ENCODE data around the gene CLCA2. TPM values are rescaled to one million over a fixed set of nuclear protein-coding genes. Genes with fewer than 3 reads are reported as not detected.

Gene CLCA2
- total RNA-seq, 1 experiment from 2014 or later: 0.07 TPM

- Mint-ChIP-seq H3K36me3 (ENCODE audit: insufficient read depth, unreplicated experiment) (no peaks in the 10 kb centered on the region), H3K9me3 (ENCODE audit: unreplicated experiment) (no peaks in the 10 kb centered on the region), H3K27me3 (ENCODE audit: insufficient read depth, unreplicated experiment) (peaks cover 3% of the 10 kb centered on the region), H3K4me1 (ENCODE audit: low read depth, unreplicated experiment) (no peaks in the 10 kb centered on the region), H3K4me3 (ENCODE audit: unreplicated experiment) (no peak within 1 kb of the TSS), H3K27ac (ENCODE audit: unreplicated experiment) (no peak within 1 kb of the TSS)
- intact Hi-C loops (cut with micrococcal nuclease; ENCODE audit: unreplicated experiment): no loop called here
- Histone ChIP-seq H3K4me3 (ENCODE audit: low read depth, low read length) (no peak within 1 kb of the TSS), H3K36me3 (ENCODE audit: control insufficient read depth, insufficient read depth, low read length) (no peaks in the 10 kb centered on the region), H3K9me3 (no peaks in the 10 kb centered on the region), H3K4me1 (no peaks in the 10 kb centered on the region), H3K27me3 (replicated peaks; ENCODE audit: control insufficient read depth, insufficient read depth, low read length) (no peaks in the 10 kb centered on the region)
- TF ChIP-seq CTCF (IDR thresholded peaks at IDR 0.05; ENCODE audit: insufficient read depth in 1 of 2, low read depth in 1 of 2, low read length in 1 of 2, severe bottlenecking in 1 of 2, unreplicated experiment in 1 of 2): no peak
- ChIA-PET CTCF (no interaction called here), POLR2A (no interaction called here)
- no TSS peak for BruUV-seq (replicated peaks)
- no peak for DNase-seq
Observed at GRCh38 chr1:86468501-86468977, 44.6 kb downstream of the CLCA2 start, which contains the start of gene CLCA1. Gene CLCA1 (plus strand): TSS chr1:86468927. CDS start chr1:86468972, 45 bp downstream.

DNA sequence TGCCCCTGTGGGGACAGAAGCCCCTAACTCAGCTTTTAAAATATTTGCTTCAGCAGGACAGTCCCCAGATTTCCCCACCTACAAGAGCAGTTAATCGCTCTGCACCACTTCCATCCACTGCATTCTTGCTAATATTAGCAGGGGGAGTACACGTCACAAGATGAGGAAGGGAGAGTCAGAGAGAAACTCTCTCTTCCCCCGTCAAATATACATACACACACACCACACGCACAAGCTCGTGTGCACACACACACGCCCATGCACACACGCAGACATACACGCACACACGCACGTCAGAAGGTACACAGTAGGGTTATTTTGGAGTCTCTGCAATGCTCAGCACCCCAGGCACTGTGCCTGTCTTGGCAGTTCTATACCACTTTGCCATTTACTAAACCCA, 46.9 kb downstream of the CLCA2 start:
- ChIA-PET CTCF (no interaction called here), POLR2A (no interaction called here)
- no peak for TF ChIP-seq CTCF (IDR thresholded peaks at IDR 0.05; ENCODE audit: insufficient read depth in 1 of 2, low read depth in 1 of 2, low read length in 1 of 2, severe bottlenecking in 1 of 2, unreplicated experiment in 1 of 2)
- Histone ChIP-seq H3K4me3 (ENCODE audit: low read depth, low read length) (no peak overlapping the region), H3K36me3 (ENCODE audit: control insufficient read depth, insufficient read depth, low read length) (no peaks in the 10 kb centered on the region), H3K4me1 (no peaks in the 10 kb centered on the region), H3K9me3 (no peaks in the 10 kb centered on the region), H3K27me3 (replicated peaks; ENCODE audit: control insufficient read depth, insufficient read depth, low read length) (no peaks in the 10 kb centered on the region)
- peaks cover 3% of the 10 kb centered on the region for H3K27me3 Mint-ChIP-seq (ENCODE audit: insufficient read depth, unreplicated experiment)
- DNase-seq: no peak
- no TSS peak for BruUV-seq (replicated peaks)
- no peak overlapping the region for H3K27ac Mint-ChIP-seq (ENCODE audit: unreplicated experiment)
- H3K4me1 Mint-ChIP-seq (ENCODE audit: low read depth, unreplicated experiment): no peaks in the 10 kb centered on the region
- no peaks in the 10 kb centered on the region for H3K9me3 Mint-ChIP-seq (ENCODE audit: unreplicated experiment)
- H3K36me3 Mint-ChIP-seq (ENCODE audit: insufficient read depth, unreplicated experiment): no peaks in the 10 kb centered on the region
- intact Hi-C loops (cut with micrococcal nuclease; ENCODE audit: unreplicated experiment): no loop called here
- no peak overlapping the region for H3K4me3 Mint-ChIP-seq (ENCODE audit: unreplicated experiment)

DNA sequence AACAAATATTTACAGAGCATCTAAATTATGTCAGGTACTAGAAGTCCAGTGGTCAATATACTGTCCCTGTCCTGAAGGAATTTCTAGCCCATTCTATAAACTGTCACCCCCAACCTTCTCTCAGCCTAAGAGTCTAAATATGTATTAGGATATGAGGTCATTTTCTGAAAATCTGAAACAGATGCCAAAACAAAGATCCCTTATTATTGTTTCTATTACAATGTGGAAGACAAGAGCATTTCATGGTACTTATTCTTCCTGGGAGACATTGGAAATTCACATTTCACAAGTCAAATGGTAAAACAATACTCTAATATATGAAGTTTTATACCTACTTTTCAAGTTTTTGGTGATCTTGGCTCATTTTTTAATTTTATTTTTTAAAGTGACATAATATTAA, 47.3 kb downstream of the CLCA2 start:
- Mint-ChIP-seq H3K27ac (ENCODE audit: unreplicated experiment) (no peak overlapping the region), H3K27me3 (ENCODE audit: insufficient read depth, unreplicated experiment) (peaks cover 3% of the 10 kb centered on the region), H3K36me3 (ENCODE audit: insufficient read depth, unreplicated experiment) (no peaks in the 10 kb centered on the region), H3K9me3 (ENCODE audit: unreplicated experiment) (no peaks in the 10 kb centered on the region), H3K4me3 (ENCODE audit: unreplicated experiment) (no peak overlapping the region), H3K4me1 (ENCODE audit: low read depth, unreplicated experiment) (no peaks in the 10 kb centered on the region)
- H3K36me3 ChIP-seq (ENCODE audit: control insufficient read depth, insufficient read depth, low read length): no peaks in the 10 kb centered on the region
- no TSS peak for BruUV-seq (replicated peaks)
- no peak for TF ChIP-seq CTCF (IDR thresholded peaks at IDR 0.05; ENCODE audit: insufficient read depth in 1 of 2, low read depth in 1 of 2, low read length in 1 of 2, severe bottlenecking in 1 of 2, unreplicated experiment in 1 of 2)
- H3K4me3 ChIP-seq (ENCODE audit: low read depth, low read length): no peak overlapping the region
- CTCF ChIA-PET: no interaction called here
- intact Hi-C loops (cut with micrococcal nuclease; ENCODE audit: unreplicated experiment): no loop called here
- no peaks in the 10 kb centered on the region for H3K27me3 ChIP-seq (replicated peaks; ENCODE audit: control insufficient read depth, insufficient read depth, low read length)
- POLR2A ChIA-PET: no interaction called here
- no peaks in the 10 kb centered on the region for H3K4me1 ChIP-seq
- no peaks in the 10 kb centered on the region for H3K9me3 ChIP-seq
- no peak for DNase-seq
